ENCODE data around the gene PAPOLA. TPM values are rescaled to one million over a fixed set of nuclear protein-coding genes. Genes with fewer than 3 reads are reported as not detected.

Gene PAPOLA
- total and polyA plus RNA-seq, 9 of the 15 experiments (the other 6 are each of a cell fraction or from before 2014, with no cell fraction given): 51.1 to 199 (median 95.8) TPM

DNA sequence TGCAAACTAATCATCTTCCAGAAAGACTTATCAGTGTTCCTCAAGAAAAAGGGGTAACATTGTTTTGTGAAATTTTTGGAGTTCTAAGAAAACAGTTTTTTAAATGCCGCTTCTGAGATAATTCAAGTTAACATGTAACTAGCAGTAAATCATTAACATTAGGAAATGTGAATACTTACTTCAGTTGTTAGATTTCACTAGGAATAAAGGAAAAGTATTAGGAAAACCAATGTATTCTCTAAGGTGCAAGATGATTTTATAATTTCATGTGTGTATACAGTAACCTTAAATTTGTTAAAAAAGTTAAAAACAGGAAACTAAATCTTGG is 36.8 kb downstream of the PAPOLA start:
- Histone ChIP-seq H4K20me1 (replicated peaks; ENCODE audit: control insufficient read depth, insufficient read depth, low read length) (no peaks in the 10 kb centered on the region), H3K9ac (ENCODE audit: insufficient read depth in 1 of 2, low read depth in 2 of 2, low read length in 2 of 2) (no peak overlapping the region), H3K79me2 (ENCODE audit: control insufficient read depth, insufficient read depth, low read length) (no peaks in the 10 kb centered on the region), H2AFZ (ENCODE audit: low read depth, low read length) (no peak overlapping the region), H3K4me3 (no peak overlapping the region), H3K4me1 (replicated peaks in 1 of 2; ENCODE audit: control insufficient read depth in 2 of 2, insufficient read depth in 2 of 2, low read length in 2 of 2) (no peaks in the 10 kb centered on the region), H3K9me3 (replicated peaks; ENCODE audit: control insufficient read depth, insufficient read depth, low read depth, low read length) (no peaks in the 10 kb centered on the region), H3K36me3 (ENCODE audit: control insufficient read depth, insufficient read depth, low read length) (peaks cover 37% of the 10 kb centered on the region; the same call in 2 of the 3 replicates), H3K27ac (ENCODE audit: extremely low read depth, low read depth, low read length) (no peak overlapping the region), H3K9me1 (ENCODE audit: control insufficient read depth, insufficient read depth, low read length) (no peaks in the 10 kb centered on the region), H3K27me3 (ENCODE audit: control insufficient read depth in 2 of 2, insufficient read depth in 2 of 2, low read length in 2 of 2) (no peaks in the 10 kb centered on the region), H3K4me2 (ENCODE audit: insufficient read depth, low read length) (no peak overlapping the region)
- no peak for DNase-seq (ENCODE audit: extremely low read depth in 1 of 4, low spot score in 3 of 4)
- no TSS peak for BruUV-seq (replicated peaks)
- CTCF ChIA-PET (ENCODE audit: low intra/inter-chr PET ratio): no interaction called here
- no peak for FAIRE-seq
- POLR2A ChIA-PET: no interaction called here
- WGBS (ENCODE audit: insufficient coverage, low coverage, missing lambda C conversion rate): 67% methylated on average over 1 of the region's 1 CpG
- no peak for ATAC-seq
- in situ Hi-C loops (cut with MboI): no loop called here
- intact Hi-C loops (cut with micrococcal nuclease): no loop called here
- TF ChIP-seq ZNF12 (CRISPR knock-in tag; IDR thresholded peaks at IDR 0.05) (no peak), ZBTB7A (IDR thresholded peaks at IDR 0.05; ENCODE audit: borderline replicate concordance, control insufficient read depth, low read depth, low read length) (no peak), SAP30 (IDR thresholded peaks at IDR 0.05; ENCODE audit: borderline replicate concordance, insufficient read depth, low read depth, low read length, poor library complexity, severe bottlenecking) (no peak), STAT5B (CRISPR knock-in tag; IDR thresholded peaks at IDR 0.05) (no peak), CREB1 (IDR thresholded peaks at IDR 0.05) (no peak), CREB1 (CRISPR knock-in tag; IDR thresholded peaks at IDR 0.05) (no peak), NCOR1 (IDR thresholded peaks at IDR 0.05) (no peak), NONO (IDR thresholded peaks at IDR 0.05; ENCODE audit: low read depth in 2 of 2, low read length in 1 of 2) (no peak), PHB (CRISPR knock-in tag; IDR thresholded peaks at IDR 0.05) (no peak)
- TF ChIP-seq, protein P1, sequence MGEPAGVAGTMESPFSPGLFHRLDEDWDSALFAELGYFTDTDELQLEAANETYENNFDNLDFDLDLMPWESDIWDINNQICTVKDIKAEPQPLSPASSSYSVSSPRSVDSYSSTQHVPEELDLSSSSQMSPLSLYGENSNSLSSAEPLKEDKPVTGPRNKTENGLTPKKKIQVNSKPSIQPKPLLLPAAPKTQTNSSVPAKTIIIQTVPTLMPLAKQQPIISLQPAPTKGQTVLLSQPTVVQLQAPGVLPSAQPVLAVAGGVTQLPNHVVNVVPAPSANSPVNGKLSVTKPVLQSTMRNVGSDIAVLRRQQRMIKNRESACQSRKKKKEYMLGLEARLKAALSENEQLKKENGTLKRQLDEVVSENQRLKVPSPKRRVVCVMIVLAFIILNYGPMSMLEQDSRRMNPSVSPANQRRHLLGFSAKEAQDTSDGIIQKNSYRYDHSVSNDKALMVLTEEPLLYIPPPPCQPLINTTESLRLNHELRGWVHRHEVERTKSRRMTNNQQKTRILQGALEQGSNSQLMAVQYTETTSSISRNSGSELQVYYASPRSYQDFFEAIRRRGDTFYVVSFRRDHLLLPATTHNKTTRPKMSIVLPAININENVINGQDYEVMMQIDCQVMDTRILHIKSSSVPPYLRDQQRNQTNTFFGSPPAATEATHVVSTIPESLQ (CRISPR knock-in tag; IDR thresholded peaks at IDR 0.05): no peak
- TF ChIP-seq, protein P2, sequence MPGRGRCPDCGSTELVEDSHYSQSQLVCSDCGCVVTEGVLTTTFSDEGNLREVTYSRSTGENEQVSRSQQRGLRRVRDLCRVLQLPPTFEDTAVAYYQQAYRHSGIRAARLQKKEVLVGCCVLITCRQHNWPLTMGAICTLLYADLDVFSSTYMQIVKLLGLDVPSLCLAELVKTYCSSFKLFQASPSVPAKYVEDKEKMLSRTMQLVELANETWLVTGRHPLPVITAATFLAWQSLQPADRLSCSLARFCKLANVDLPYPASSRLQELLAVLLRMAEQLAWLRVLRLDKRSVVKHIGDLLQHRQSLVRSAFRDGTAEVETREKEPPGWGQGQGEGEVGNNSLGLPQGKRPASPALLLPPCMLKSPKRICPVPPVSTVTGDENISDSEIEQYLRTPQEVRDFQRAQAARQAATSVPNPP (IDR thresholded peaks at IDR 0.05; ENCODE audit: borderline replicate concordance, insufficient read depth, insufficient read length): no peak
- TF ChIP-seq, protein P3, sequence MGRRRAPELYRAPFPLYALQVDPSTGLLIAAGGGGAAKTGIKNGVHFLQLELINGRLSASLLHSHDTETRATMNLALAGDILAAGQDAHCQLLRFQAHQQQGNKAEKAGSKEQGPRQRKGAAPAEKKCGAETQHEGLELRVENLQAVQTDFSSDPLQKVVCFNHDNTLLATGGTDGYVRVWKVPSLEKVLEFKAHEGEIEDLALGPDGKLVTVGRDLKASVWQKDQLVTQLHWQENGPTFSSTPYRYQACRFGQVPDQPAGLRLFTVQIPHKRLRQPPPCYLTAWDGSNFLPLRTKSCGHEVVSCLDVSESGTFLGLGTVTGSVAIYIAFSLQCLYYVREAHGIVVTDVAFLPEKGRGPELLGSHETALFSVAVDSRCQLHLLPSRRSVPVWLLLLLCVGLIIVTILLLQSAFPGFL (CRISPR knock-in tag; IDR thresholded peaks at IDR 0.05): no peak
- TF ChIP-seq, protein P4, sequence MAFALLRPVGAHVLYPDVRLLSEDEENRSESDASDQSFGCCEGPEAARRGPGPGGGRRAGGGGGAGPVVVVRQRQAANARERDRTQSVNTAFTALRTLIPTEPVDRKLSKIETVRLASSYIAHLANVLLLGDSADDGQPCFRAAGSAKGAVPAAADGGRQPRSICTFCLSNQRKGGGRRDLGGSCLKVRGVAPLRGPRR (CRISPR knock-in tag; IDR thresholded peaks at IDR 0.05): no peak

Measured in K562 (cell line).